Measurements from ENCODE around the gene GOLGA7B. TPM values are rescaled to one million over a fixed set of nuclear protein-coding genes. Genes with fewer than 3 reads are reported as not detected.

GOLGA7B gene
- total RNA-seq, 1 donor from 2014 or later, result 2.7 TPM

DNA sequence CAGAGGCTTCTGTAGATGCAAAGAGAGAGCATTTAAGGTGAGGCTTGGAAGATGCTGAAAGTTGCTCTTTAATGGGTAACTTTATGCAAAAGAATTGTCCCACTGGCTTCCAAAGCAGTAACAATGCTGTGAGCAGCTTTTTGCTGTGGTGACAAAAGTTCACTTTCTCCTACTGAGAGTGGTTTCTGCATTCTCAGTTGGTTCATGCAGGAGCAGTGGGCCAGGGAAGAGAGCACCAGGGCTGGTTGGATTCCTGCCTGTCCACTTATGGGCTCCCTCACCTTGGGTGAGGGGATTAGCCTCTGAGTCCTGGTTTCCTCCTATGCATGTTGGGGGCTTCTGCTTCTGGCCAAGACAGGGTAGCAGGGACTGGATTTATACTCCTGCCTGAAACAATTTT, 31.1 kb upstream of the GOLGA7B start:
- Histone ChIP-seq H3K27me3 (ENCODE audit: control insufficient read depth, insufficient read depth, low read length) (peaks cover 3% of the 10 kb centered on the region), H3K36me3 (ENCODE audit: control insufficient read depth, insufficient read depth, low read length) (no peaks in the 10 kb centered on the region), H3K4me3 (ENCODE audit: low read depth, low read length) (no peak overlapping the region)
- DNase-seq (ENCODE audit: low read depth), result no peak
- TF ChIP-seq, protein P1, sequence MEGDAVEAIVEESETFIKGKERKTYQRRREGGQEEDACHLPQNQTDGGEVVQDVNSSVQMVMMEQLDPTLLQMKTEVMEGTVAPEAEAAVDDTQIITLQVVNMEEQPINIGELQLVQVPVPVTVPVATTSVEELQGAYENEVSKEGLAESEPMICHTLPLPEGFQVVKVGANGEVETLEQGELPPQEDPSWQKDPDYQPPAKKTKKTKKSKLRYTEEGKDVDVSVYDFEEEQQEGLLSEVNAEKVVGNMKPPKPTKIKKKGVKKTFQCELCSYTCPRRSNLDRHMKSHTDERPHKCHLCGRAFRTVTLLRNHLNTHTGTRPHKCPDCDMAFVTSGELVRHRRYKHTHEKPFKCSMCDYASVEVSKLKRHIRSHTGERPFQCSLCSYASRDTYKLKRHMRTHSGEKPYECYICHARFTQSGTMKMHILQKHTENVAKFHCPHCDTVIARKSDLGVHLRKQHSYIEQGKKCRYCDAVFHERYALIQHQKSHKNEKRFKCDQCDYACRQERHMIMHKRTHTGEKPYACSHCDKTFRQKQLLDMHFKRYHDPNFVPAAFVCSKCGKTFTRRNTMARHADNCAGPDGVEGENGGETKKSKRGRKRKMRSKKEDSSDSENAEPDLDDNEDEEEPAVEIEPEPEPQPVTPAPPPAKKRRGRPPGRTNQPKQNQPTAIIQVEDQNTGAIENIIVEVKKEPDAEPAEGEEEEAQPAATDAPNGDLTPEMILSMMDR (IDR thresholded peaks at IDR 0.05; ENCODE audit: insufficient read depth, low read length, poor library complexity, severe bottlenecking), result no peak

DNA sequence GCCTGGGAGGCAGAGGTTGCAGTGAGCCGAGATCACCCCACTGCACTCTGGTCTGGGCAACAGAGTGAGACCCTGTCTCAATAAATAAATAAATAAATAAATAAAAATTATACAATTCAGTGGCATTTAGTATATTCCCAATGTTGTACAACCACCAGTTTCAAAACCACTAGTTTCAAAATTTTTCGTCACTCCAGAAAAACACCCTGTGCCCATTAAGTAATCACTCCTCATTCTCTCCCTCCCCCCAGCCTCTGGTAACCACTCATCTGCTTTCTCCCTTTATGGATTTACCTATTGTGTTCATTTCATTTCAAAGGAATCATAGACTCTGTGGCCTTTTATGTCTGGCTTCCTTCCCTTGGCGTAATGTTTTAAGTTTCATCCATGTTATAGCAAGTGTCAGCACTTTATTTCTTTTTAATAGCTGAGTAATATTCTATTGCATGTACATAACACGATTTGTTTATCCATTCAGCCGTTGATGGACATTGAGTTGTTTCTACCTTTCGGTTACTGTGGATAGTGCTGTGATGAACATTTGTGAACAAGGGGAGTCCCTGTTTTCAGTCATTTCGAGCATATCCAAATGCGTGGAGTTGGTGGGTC, 29.4 kb upstream of the GOLGA7B start:
- Histone ChIP-seq H3K27me3 (ENCODE audit: control insufficient read depth, insufficient read depth, low read length) (peaks cover 3% of the 10 kb centered on the region), H3K4me3 (ENCODE audit: low read depth, low read length) (no peak overlapping the region), H3K36me3 (ENCODE audit: control insufficient read depth, insufficient read depth, low read length) (no peaks in the 10 kb centered on the region)
- TF ChIP-seq, protein P1 (IDR thresholded peaks at IDR 0.05; ENCODE audit: insufficient read depth, low read length, poor library complexity, severe bottlenecking), result no peak
- DNase-seq (ENCODE audit: low read depth), result no peak

DNA sequence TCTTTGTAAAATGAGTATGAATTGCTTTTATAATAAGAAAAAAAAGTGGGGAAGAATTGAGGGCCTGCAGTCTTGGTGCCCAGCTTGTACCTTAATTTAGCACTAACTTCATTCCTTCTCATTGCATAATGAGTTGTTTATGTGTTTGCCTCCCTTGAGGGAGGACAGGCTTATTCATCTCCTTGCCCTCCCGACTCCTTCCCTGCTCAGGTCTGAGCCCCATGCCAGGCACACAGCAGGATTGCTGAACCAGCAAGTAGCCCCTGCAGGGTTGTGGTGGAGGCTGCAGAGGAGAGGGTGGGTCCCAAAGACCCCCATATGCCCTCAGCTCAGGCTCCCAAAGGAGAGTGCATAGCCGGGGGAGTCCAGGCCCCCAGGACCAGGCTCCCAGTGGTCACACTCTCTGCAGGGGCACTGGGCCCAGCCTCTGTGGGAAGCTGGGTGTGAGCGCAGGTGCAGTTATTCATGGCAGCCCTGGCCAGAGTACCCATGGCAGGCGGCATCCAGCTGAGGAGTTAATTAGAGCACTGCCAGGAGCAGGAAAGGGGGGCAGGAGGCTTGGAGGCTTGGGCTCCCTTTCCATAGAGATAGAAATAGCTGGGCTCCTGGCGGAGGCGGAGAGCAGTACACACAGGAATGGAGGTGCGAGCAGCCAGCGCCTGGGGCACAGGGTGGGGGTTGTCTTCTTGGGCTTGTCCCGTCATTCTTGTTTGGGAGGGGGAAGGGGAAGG, 28.2 kb upstream of the GOLGA7B start:
- H3K4me3 ChIP-seq (ENCODE audit: low read depth, low read length), result no peak overlapping the region
- H3K27me3 ChIP-seq (ENCODE audit: control insufficient read depth, insufficient read depth, low read length), result peaks cover 3% of the 10 kb centered on the region
- no peak for DNase-seq (ENCODE audit: low read depth)
- H3K36me3 ChIP-seq (ENCODE audit: control insufficient read depth, insufficient read depth, low read length), result no peaks in the 10 kb centered on the region
- TF ChIP-seq, protein P1 (IDR thresholded peaks at IDR 0.05; ENCODE audit: insufficient read depth, low read length, poor library complexity, severe bottlenecking), result no peak

DNA sequence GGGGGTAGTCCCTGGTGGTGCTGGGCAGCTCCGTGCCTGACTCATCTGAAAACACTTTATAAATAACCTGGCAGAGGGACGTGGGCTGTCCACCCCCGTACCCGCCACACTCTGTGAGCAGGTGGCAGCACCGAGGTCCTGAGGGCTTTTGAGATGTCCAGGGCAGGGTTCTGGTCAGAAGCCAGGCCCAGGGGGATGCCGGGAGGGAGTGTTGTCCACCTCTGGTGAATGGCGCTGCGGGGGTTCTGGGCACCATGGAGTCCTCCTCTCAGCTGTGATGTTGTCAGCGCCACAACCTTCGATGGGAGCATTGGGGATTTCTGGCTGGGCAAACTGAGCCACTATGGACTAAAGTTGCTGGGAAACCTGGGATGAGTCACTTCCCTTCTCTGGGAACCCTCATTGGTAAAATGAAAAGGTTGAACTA, 27.4 kb upstream of the GOLGA7B start:
- no peaks in the 10 kb centered on the region for H3K36me3 ChIP-seq (ENCODE audit: control insufficient read depth, insufficient read depth, low read length)
- H3K4me3 ChIP-seq (ENCODE audit: low read depth, low read length), result no peak overlapping the region
- TF ChIP-seq, protein P1 (IDR thresholded peaks at IDR 0.05; ENCODE audit: insufficient read depth, low read length, poor library complexity, severe bottlenecking), result no peak
- H3K27me3 ChIP-seq (ENCODE audit: control insufficient read depth, insufficient read depth, low read length), result peaks cover 3% of the 10 kb centered on the region
- DNase-seq (ENCODE audit: low read depth), result peak; percentile 34

DNA sequence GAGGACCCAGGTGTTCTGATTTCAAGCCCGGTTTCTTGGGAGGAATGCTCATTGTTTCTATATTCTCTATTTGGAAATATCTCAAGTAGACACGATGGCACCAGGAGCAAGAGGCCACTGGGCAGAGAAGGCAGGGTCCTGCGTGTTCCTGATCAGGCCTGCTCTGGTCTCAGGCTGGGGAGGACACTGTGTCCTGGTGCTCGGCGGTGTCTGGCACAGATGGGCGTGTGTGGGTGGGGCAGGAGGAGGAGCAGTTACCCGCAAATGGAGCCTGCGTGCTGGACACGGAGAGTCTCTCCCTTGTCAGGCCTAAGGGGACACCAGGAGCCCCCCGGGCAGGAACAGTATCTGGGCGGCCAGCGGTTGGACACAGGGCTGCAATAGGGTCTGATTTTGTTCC, 25.9 kb upstream of the GOLGA7B start:
- Histone ChIP-seq H3K36me3 (ENCODE audit: control insufficient read depth, insufficient read depth, low read length) (no peaks in the 10 kb centered on the region), H3K27me3 (ENCODE audit: control insufficient read depth, insufficient read depth, low read length) (no peaks in the 10 kb centered on the region), H3K4me3 (ENCODE audit: low read depth, low read length) (no peak overlapping the region)
- TF ChIP-seq, protein P1 (IDR thresholded peaks at IDR 0.05; ENCODE audit: insufficient read depth, low read length, poor library complexity, severe bottlenecking), result no peak
- no peak for DNase-seq (ENCODE audit: low read depth)
